Transverse colon (tissue), 4 donors: Measurements from ENCODE around the gene ZMAT5. TPM values are rescaled to one million over a fixed set of nuclear protein-coding genes. Genes with fewer than 3 reads are reported as not detected.

ENCODE experiments used
- DNase-seq: peaks from one replicate; pipeline ENCODE4 v3.0.0-alpha.2; 2019
- H3K27ac ChIP-seq, 4 donors: fragments of 200-600 bp; sonication (generic); 2 replicates each; pipeline ENCODE4 v1.5.1; 2016 to 2018; ENCODE audit warnings: inconsistent platforms in 4 of 4
- H3K27me3 ChIP-seq: fragments of 200-600 bp; sonication (generic); 2 replicates; pipeline ENCODE4 v1.5.1; 2017; ENCODE audit warnings: inconsistent platforms
- H3K36me3 ChIP-seq, 4 donors: fragments of 200-600 bp; sonication (generic); 2 replicates each; pipeline ENCODE4 v1.5.1; 2017 to 2019; ENCODE audit warnings: inconsistent platforms in 4 of 4
- H3K4me1 ChIP-seq, 4 donors: fragments of 200-600 bp; sonication (generic); 2 replicates each; pipeline ENCODE4 v1.5.1; 2017 to 2020; ENCODE audit warnings: inconsistent platforms in 4 of 4
- H3K4me3 ChIP-seq, 4 donors: fragments of 200-600 bp; sonication (generic); 1 replicate in 1 of 4; 2 replicates in 3 of 4; pipeline versions ENCODE4 v1.5.1 to v1.6.1; 2017 to 2019; ENCODE audit warnings: inconsistent platforms in 4 of 4
- H3K9me3 ChIP-seq, 2 donors: fragments of 200-600 bp; sonication (generic); 2 replicates each; pipeline ENCODE4 v1.5.1; 2017 to 2019; ENCODE audit warnings: inconsistent platforms in 2 of 2
- EP300 ChIP-seq: sonication (generic); formaldehyde crosslinking; IDR thresholded peaks from one replicate; pipeline ENCODE4 v1.6.1; 2017; ENCODE audit warnings: antibody characterized with exemption, low read depth
- POLR2A ChIP-seq: fragments of 450-650 bp; IDR thresholded peaks from one replicate; pipeline ENCODE4 v1.6.1; 2016; ENCODE audit warnings: antibody characterized with exemption, mild to moderate bottlenecking, moderate library complexity
- POLR2AphosphoS5 ChIP-seq, 3 donors: sonication (generic); formaldehyde crosslinking; IDR thresholded peaks; one replicate each; pipeline ENCODE4 v1.6.1; 2016; ENCODE audit warnings: antibody characterized with exemption in 3 of 3
- WGBS, 2 donors: methylation state at CpG; one replicate each; pipeline ENCODE4 v1.1.5; 2018; ENCODE audit warnings: low coverage in 1 of 2; 5-methylcytosine and 5-hydroxymethylcytosine counted together
- in situ Hi-C, 4 donors: fragments of 200-750 bp; cut with MboI; loops; one replicate each; pipeline versions ENCODE4 v1.15.0 to v1.15.1; 2017; ENCODE audit warnings: low sequenced_read_pairs in 3 of 4, low pct_ligation_motif_present in 1 of 4, low pct_unique_long_range_greater_than_20kb in 1 of 4
- intact Hi-C: fragments of 100-400 bp; cut with DNase I; formaldehyde crosslinking; loops from one replicate; pipeline ENCODE4 v1.15.1; 2023; ENCODE audit warnings: low total_unique reads
- total RNA-seq, 4 donors: library from RNA; depleted of rRNA; stranded (reverse); fragments of >200 nt; gene quantifications; one replicate each; pipeline ENCODE4 v1.1.0, GENCODE V29; 2016
- TF ChIP-seq, protein P1 (sequence below), 5 experiments: fragments of 200-600 bp in 3 of 5; fragments of 450-650 bp in 2 of 5; sonication (generic) in 3 of 5; IDR thresholded peaks; 1 replicate in 2 of 5; 2 replicates in 3 of 5; pipeline ENCODE4 v1.5.1; 2016 to 2017; ENCODE audit warnings: antibody characterized with exemption in 5 of 5, inconsistent platforms in 3 of 5, mild to moderate bottlenecking in 2 of 5, moderate library complexity in 1 of 5

Gene ZMAT5
- total RNA-seq, 4 donors from 2014 or later = 13.8 to 20.2 (median 19.1) TPM; not detected in 1

DNA sequence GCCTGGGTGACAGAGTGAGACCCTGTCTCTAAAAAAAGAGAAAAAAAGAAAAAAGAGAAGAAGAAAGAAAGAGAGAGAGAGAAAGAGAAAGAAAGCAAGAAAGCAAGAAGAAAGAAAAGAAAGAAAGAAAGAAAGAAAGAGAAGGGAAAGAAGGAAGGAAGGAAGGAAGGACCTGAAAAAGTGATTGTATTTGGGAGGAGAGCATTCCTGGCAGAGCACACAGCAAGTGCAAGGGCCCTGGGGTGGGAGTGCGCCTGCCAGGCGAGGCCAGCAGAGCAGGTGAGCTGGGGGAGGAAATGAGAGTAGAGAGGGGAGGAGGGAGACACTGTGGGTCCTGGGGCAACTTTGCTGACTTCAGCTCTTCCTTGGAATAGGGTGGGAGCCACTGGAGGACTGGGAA is 54.7 kb downstream of the ZMAT5 start:
- TF ChIP-seq POLR2AphosphoS5 (IDR thresholded peaks at IDR 0.05) = no peak
- TF ChIP-seq, protein P1, sequence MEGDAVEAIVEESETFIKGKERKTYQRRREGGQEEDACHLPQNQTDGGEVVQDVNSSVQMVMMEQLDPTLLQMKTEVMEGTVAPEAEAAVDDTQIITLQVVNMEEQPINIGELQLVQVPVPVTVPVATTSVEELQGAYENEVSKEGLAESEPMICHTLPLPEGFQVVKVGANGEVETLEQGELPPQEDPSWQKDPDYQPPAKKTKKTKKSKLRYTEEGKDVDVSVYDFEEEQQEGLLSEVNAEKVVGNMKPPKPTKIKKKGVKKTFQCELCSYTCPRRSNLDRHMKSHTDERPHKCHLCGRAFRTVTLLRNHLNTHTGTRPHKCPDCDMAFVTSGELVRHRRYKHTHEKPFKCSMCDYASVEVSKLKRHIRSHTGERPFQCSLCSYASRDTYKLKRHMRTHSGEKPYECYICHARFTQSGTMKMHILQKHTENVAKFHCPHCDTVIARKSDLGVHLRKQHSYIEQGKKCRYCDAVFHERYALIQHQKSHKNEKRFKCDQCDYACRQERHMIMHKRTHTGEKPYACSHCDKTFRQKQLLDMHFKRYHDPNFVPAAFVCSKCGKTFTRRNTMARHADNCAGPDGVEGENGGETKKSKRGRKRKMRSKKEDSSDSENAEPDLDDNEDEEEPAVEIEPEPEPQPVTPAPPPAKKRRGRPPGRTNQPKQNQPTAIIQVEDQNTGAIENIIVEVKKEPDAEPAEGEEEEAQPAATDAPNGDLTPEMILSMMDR (IDR thresholded peaks at IDR 0.05) = no peak
- TF ChIP-seq EP300 = no peak
- no peak for TF ChIP-seq POLR2A
- H3K36me3 ChIP-seq = no peaks in the 10 kb centered on the region
- 77 to 87% methylated on average over 2 of the region's 2 CpGs for WGBS, 2 donors
- peaks cover 17% of the 10 kb centered on the region for H3K27me3 ChIP-seq
- no peak overlapping the region for H3K27ac ChIP-seq
- in situ Hi-C loops (no loop called here), intact Hi-C loops (no loop called here)
- no peaks in the 10 kb centered on the region for H3K9me3 ChIP-seq
- no peak for DNase-seq
- no peak overlapping the region for H3K4me3 ChIP-seq
- peaks cover 0 to 7% (median 0%) of the 10 kb centered on the region in 4 donors for H3K4me1 ChIP-seq

DNA sequence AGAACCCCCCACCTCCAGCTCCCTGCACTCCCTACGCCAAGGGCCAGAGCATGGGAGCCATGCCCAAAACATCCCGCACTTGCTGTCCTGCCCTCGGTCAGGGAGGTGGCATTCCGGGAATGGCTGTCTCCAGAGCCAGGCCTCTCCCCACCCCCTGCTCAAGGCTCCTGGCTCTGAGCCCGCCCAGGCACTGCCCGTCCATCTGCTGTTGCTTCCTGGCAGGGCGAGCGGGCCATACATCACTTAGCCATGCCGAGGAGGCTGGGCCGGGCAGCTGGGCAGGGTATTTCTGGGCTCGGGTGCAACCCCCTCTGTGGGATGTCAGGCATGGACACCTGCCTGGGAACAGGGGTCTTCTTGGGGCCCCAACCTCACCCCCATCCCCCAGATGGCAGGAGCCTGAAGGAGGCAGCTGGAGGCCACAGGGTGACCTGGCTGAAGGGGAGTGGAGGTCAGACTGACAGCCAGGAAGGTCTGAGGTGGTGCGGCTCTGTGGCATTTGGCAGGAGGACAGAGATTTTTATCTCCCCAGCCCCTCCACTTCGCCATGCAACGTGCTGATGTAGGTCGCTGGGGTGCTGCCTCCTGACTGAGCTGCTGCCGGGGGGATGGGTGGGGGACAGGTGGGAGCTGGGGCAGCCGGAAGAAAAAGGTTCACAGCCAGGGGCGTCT is 55.7 kb downstream of the ZMAT5 start:
- 54% methylated on average over 15 of the region's 18 CpGs; no CpG with 5 or more reads in 1 of the 2 donors for WGBS, 2 donors
- Histone ChIP-seq H3K27me3 (peaks cover 15% of the 10 kb centered on the region), H3K36me3 (no peaks in the 10 kb centered on the region), H3K4me1 (peaks cover 0 to 7% (median 0%) of the 10 kb centered on the region in 4 donors), H3K4me3 (no peak overlapping the region), H3K9me3 (no peaks in the 10 kb centered on the region), H3K27ac (no peak overlapping the region)
- intact Hi-C loops (no loop called here), in situ Hi-C loops (no loop called here)
- DNase-seq = peak; percentile 41
- TF ChIP-seq, protein P1 (IDR thresholded peaks at IDR 0.05) = no peak
- no peak for TF ChIP-seq EP300
- no peak for TF ChIP-seq POLR2A
- peak in 1 of 3 donors; percentile 12 for TF ChIP-seq POLR2AphosphoS5 (IDR thresholded peaks at IDR 0.05)

DNA sequence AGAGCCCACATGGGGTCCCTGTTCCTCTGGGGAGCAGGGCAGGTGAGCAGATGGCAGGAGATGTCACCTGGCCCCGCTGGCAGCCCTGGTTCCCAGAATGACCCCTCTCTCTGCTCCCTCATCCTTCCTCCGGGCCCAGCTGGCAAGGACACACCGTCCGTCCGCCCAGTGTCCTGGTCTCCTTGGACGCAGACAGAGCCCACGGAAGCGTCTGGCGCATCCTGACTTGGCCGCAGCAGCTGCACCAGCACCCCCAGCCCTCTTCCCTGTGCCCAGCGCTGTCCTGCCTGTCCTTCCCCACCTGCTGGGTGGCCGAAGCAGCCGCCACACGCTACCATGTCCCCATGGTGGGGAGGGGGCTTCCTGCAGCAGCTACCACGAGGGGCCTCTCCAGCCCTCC is 56.6 kb downstream of the ZMAT5 start:
- Histone ChIP-seq H3K27me3 (peaks cover 6% of the 10 kb centered on the region), H3K4me1 (peaks cover 0 to 8% (median under 1%) of the 10 kb centered on the region in 4 donors), H3K9me3 (no peaks in the 10 kb centered on the region), H3K4me3 (no peak overlapping the region), H3K27ac (no peak overlapping the region), H3K36me3 (no peaks in the 10 kb centered on the region)
- in situ Hi-C loops (no loop called here), intact Hi-C loops (no loop called here)
- no peak for DNase-seq
- 82% methylated on average over 15 of the region's 15 CpGs; no CpG with 5 or more reads in 1 of the 2 donors for WGBS, 2 donors
- TF ChIP-seq POLR2AphosphoS5 (IDR thresholded peaks at IDR 0.05) (no peak), POLR2A (no peak), EP300 (no peak)
- TF ChIP-seq, protein P1 (IDR thresholded peaks at IDR 0.05) = no peak

DNA sequence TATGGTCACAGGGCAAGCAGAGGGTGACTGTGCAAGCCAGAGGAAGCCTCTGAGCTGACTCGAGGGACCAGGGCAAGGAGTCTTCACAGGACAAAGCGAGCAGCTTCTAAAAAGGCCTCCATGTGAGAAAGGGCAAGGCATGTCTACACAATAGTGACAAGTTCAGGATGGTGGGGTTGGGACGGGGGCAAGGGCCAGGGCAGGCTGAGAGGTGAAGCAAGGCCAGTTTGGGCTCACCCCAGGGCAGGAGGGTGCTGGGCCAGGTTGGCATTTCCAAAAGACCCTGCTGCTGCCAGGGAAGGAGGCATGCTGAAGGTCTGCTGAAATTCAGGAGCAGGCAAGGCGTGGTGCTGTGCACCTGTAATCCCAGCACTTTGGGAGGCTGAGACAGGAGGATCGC is 59.3 kb downstream of the ZMAT5 start:
- Histone ChIP-seq H3K4me3 (no peak overlapping the region), H3K36me3 (no peaks in the 10 kb centered on the region), H3K4me1 (peaks cover 0 to 30% (median 21%) of the 10 kb centered on the region in 4 donors), H3K27me3 (peaks cover 12% of the 10 kb centered on the region), H3K9me3 (no peaks in the 10 kb centered on the region), H3K27ac (no peak overlapping the region)
- DNase-seq = no peak
- TF ChIP-seq EP300 (no peak), POLR2AphosphoS5 (IDR thresholded peaks at IDR 0.05) (no peak), POLR2A (no peak)
- TF ChIP-seq, protein P1 (IDR thresholded peaks at IDR 0.05) = no peak
- WGBS, 2 donors = 78% methylated on average over 5 of the region's 5 CpGs; no CpG with 5 or more reads in 1 of the 2 donors
- in situ Hi-C loops = no loop called here
- intact Hi-C loops = no loop called here
